Measurements from ENCODE around the gene TST. TPM values are rescaled to one million over a fixed set of nuclear protein-coding genes. Genes with fewer than 3 reads are reported as not detected.

TST gene
- total RNA-seq, 4 donors from 2014 or later = 27.0 to 44.8 (median 38.6) TPM

DNA sequence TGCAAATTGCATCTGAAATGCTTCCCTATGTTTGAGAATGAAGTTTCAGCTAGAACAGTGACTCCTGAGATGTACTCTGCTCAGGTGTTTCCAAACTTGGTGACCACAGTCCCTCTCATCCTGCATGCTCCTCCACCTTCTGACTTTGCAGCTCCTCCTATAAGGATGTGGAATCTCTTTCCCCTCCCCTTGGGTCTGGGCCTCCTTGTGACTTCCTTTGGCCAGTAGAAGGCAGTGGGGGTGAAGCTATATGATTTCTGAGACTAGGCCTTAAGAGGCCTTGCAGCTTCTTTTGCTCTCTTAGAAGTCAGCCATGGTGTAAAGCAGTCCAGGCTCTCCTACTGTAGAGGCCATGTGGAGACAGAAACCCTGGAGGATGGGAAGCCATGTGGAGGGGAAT is 55.1 kb downstream of the TST start:
- Histone ChIP-seq H3K36me3 (no peaks in the 10 kb centered on the region), H3K4me1 (no peaks in the 10 kb centered on the region), H3K27ac (replicated peaks in 1 of 4) (no peak overlapping the region), H3K27me3 (peaks cover 0 to 43% (median 0%) of the 10 kb centered on the region in 4 donors), H3K9me3 (no peaks in the 10 kb centered on the region), H3K4me3 (no peak overlapping the region)
- TF ChIP-seq POLR2AphosphoS5 (IDR thresholded peaks at IDR 0.05) (no peak), POLR2A (IDR thresholded peaks at IDR 0.05; ENCODE audit: low read depth) (no peak), CTCF (IDR thresholded peaks at IDR 0.05) (no peak), EP300 (IDR thresholded peaks at IDR 0.05) (no peak)
- intact Hi-C loops (cut with DNase I) = no loop called here
- no peak for DNase-seq (ENCODE audit: extremely low spot score)

DNA sequence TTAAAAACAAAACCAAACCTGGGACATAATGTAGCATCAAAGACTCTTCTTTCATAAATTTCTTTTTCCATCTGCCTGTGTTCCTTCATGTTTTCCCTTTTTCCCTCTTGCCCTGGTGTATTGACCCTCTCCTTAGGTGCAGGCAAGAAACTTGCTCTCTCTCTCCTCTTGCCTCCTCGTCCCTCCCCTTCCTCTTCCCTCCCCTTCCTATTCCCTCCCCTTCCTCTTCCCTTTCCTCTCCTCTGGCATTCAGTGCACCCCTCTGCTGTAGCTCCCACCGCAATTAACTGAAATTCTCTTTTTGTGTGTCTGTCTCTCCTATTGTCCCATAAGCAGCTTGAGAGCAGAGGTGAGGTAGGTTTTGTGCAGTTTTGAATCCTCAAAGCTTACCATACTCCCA is 55.9 kb downstream of the TST start:
- Histone ChIP-seq H3K27me3 (peaks cover 0 to 44% (median 0%) of the 10 kb centered on the region in 4 donors), H3K4me3 (no peak overlapping the region), H3K27ac (replicated peaks in 1 of 4) (no peak overlapping the region), H3K4me1 (no peaks in the 10 kb centered on the region), H3K36me3 (no peaks in the 10 kb centered on the region), H3K9me3 (no peaks in the 10 kb centered on the region)
- intact Hi-C loops (cut with DNase I) = no loop called here
- no peak for TF ChIP-seq POLR2A (IDR thresholded peaks at IDR 0.05; ENCODE audit: low read depth)
- no peak for TF ChIP-seq EP300 (IDR thresholded peaks at IDR 0.05)
- no peak for TF ChIP-seq CTCF (IDR thresholded peaks at IDR 0.05)
- no peak for TF ChIP-seq POLR2AphosphoS5 (IDR thresholded peaks at IDR 0.05)
- WGBS = 61% methylated on average over 2 of the region's 2 CpGs
- DNase-seq (ENCODE audit: extremely low spot score) = no peak

- 71% methylated on average over 3 of the region's 3 CpGs for WGBS
These were observed 57.6 kb downstream of the TST start for GRCh38 chr22:36961626-36962025.

More at GRCh38 chr22:36961626-36962025, 57.6 kb downstream of the TST start:
- no peak for DNase-seq (ENCODE audit: extremely low spot score)
- no peak overlapping the region for H3K27ac ChIP-seq (replicated peaks in 1 of 4)
- no peak overlapping the region for H3K4me3 ChIP-seq
- peaks cover 0 to 2% (median 0%) of the 10 kb centered on the region in 4 donors for H3K9me3 ChIP-seq
- H3K36me3 ChIP-seq = no peaks in the 10 kb centered on the region
- H3K4me1 ChIP-seq = no peaks in the 10 kb centered on the region
- H3K27me3 ChIP-seq = peaks cover 0 to 35% (median 0%) of the 10 kb centered on the region in 4 donors
- TF ChIP-seq EP300 (IDR thresholded peaks at IDR 0.05) = no peak
- intact Hi-C loops (cut with DNase I) = no loop called here

Small RNA genes within 50 kb of the gene (small RNA-seq; reads per million reads assigned to genes)
- gene RF00019 = 0 reads per million in 3 donors

Other genes with a start within 250 kb of the TST start
- gene IFT27, start 243.3 kb downstream of the TST start, total RNA-seq = 10 to 100 TPM; 15.2 to 24.1 (median 17.0) TPM
- not detected for gene PVALB, start 202.4 kb downstream of the TST start, total RNA-seq
- 10 to 100 TPM in 3 of 4 donors, 1 to 10 TPM in 1; 8.4 to 26.0 (median 14.2) TPM for gene NCF4, start 158.4 kb downstream of the TST start, total RNA-seq
- gene CSF2RB, start 105.8 kb downstream of the TST start, total RNA-seq = 10 to 100 TPM in 1 of 4 donors, 1 to 10 TPM in 3; 4.6 to 19.4 (median 6.2) TPM
- 100 to 1,000 TPM; 124 to 205 (median 169) TPM for gene MPST, start 295 bp upstream of the TST start, total RNA-seq
- 10 to 100 TPM; 17.9 to 35.8 (median 28.7) TPM for gene KCTD17, start 32.3 kb upstream of the TST start, total RNA-seq
- gene TMPRSS6, start 90.3 kb upstream of the TST start, total RNA-seq = not detected
- gene IL2RB, start 130.5 kb upstream of the TST start, total RNA-seq = 1 to 10 TPM in 2 of 4 donors, under 1 TPM in 2; 0.19 to 2.9 (median 1.5) TPM
- 1 to 10 TPM in 3 of 4 donors, under 1 TPM in 1; 0.83 to 2.9 (median 1.3) TPM for gene C1QTNF6, start 168.8 kb upstream of the TST start, total RNA-seq
- not detected for gene SSTR3, start 193.0 kb upstream of the TST start, total RNA-seq
- 10 to 100 TPM in 1 of 4 donors, 1 to 10 TPM in 3; 4.1 to 21.9 (median 7.2) TPM for gene RAC2, start 224.8 kb upstream of the TST start, total RNA-seq